CD4-positive, CD25-positive, alpha-beta regulatory T cell (primary cell): ENCODE results near the gene APOM. TPM values are rescaled to one million over a fixed set of nuclear protein-coding genes. Genes with fewer than 3 reads are reported as not detected.

Source experiments
- ATAC-seq, 2 donors: fragments of 150-1000 bp; cut with Tn5 transposase; one replicate each; pipeline ENCODE4 v1.10.0; 2021; ENCODE audit warnings: low read depth in 2 of 2, moderate number of reproducible peaks in 2 of 2, moderate library complexity in 1 of 2
- DNase-seq, 3 donors: peaks; one replicate each; pipeline versions ENCODE4 v3.0.0 to v3.0.0-alpha.2; 2012 to 2022; ENCODE audit warnings: mixed read lengths in 1 of 3
- H3K27ac ChIP-seq: one replicate; pipeline ENCODE4 v1.7.0; 2013; ENCODE audit warnings: mild to moderate bottlenecking, low read length; ENCODE audit not compliant: insufficient read depth, poor library complexity, severe bottlenecking
- H3K27me3 ChIP-seq: one replicate; pipeline ENCODE4 v1.7.0; 2013; ENCODE audit warnings: low read length; ENCODE audit not compliant: control insufficient read depth, insufficient read depth
- H3K36me3 ChIP-seq: one replicate; pipeline ENCODE4 v1.7.0; 2013; ENCODE audit warnings: mild to moderate bottlenecking, low read length, moderate library complexity; ENCODE audit not compliant: control insufficient read depth, insufficient read depth
- H3K4me1 ChIP-seq: 2 replicates; pipeline ENCODE4 v1.7.0; 2013; ENCODE audit warnings: mild to moderate bottlenecking, low read length; ENCODE audit not compliant: insufficient read depth, control insufficient read depth, poor library complexity, severe bottlenecking
- H3K4me3 ChIP-seq: one replicate; pipeline ENCODE4 v1.7.0; 2013; ENCODE audit warnings: low read depth, mild to moderate bottlenecking, low read length, moderate library complexity
- H3K9me3 ChIP-seq, 2 experiments: 1 replicate in 1 of 2; 2 replicates in 1 of 2; pipeline ENCODE4 v1.7.0; 2013; ENCODE audit warnings: low read length in 2 of 2, mild to moderate bottlenecking in 1 of 2, moderate library complexity in 1 of 2; ENCODE audit not compliant: control insufficient read depth in 2 of 2
- H3K27ac Mint-ChIP-seq, 3 donors: one replicate each; pipeline ENCODE4 v1.8.0; 2020 to 2022; ENCODE audit warnings: mild to moderate bottlenecking in 3 of 3, mixed read lengths in 3 of 3, moderate library complexity in 2 of 3
- H3K27me3 Mint-ChIP-seq: one replicate; pipeline ENCODE4 v1.8.0; 2022; ENCODE audit warnings: mild to moderate bottlenecking, mixed read lengths
- H3K36me3 Mint-ChIP-seq: one replicate; pipeline ENCODE4 v1.8.0; 2020; ENCODE audit warnings: mixed read lengths
- H3K4me1 Mint-ChIP-seq, 4 donors: one replicate each; pipeline ENCODE4 v1.8.0; 2020 to 2022; ENCODE audit warnings: mixed read lengths in 4 of 4, mild to moderate bottlenecking in 1 of 4
- H3K4me3 Mint-ChIP-seq, 4 donors: one replicate each; pipeline ENCODE4 v1.8.0; 2020 to 2022; ENCODE audit warnings: mild to moderate bottlenecking in 4 of 4, mixed read lengths in 4 of 4, moderate library complexity in 3 of 4
- H3K9me3 Mint-ChIP-seq, 7 donors: one replicate each; pipeline ENCODE4 v1.8.0; 2020 to 2022; ENCODE audit warnings: mixed read lengths in 7 of 7, mild to moderate bottlenecking in 3 of 7, moderate library complexity in 2 of 7
- polyA plus RNA-seq, 4 donors: library from polyadenylated mRNA; unstranded; fragments of 300-500 nt; fragmentation: Illumina TruSeq; gene quantifications; one replicate each; pipeline ENCODE4 v1.2.3, GENCODE V29; 2021
- total RNA-seq: library from RNA; stranded (reverse); gene quantifications from one replicate; pipeline ENCODE4 v1.2.3, GENCODE V29; 2022

Gene APOM
- total and polyA plus RNA-seq, 5 donors from 2014 or later = 1.7 to 4.1 (median 2.6) TPM

DNA sequence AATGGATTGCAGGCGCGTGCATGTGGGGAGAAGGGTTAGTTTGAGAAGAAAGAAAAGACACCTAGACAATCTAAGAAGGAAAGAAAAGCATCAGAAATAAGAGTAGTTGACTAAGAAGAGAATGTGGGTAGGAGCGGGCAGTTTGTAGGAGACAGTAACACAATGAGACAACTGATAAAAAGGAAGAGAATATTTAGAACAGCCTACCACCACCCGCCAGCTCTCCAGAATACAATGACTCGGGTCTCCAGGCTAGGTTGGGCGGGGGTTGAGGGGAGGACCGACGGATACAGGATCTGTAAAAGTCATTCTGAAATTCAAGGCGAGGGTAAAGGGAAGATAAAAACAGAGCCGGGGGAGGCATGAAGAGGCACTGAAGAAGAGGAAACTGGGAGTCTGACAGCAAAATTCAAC, 46.7 kb downstream of the APOM start:
- no peak for ATAC-seq
- DNase-seq = no peak
- Histone ChIP-seq H3K27ac (peak overlapping the region; percentile 98), H3K36me3 (peaks cover 13% of the 10 kb centered on the region), H3K27me3 (no peaks in the 10 kb centered on the region), H3K4me1 (peaks cover 32% of the 10 kb centered on the region), H3K9me3 (no peaks in the 10 kb centered on the region), H3K4me3 (peak overlapping the region; percentile 93)
- peak overlapping the region; percentile 84 to 100 (median 98) for H3K4me3 Mint-ChIP-seq
- no peaks in the 10 kb centered on the region for H3K9me3 Mint-ChIP-seq
- peaks cover 14% of the 10 kb centered on the region for H3K36me3 Mint-ChIP-seq
- H3K4me1 Mint-ChIP-seq = peaks cover 5 to 52% (median 37%) of the 10 kb centered on the region in 4 donors
- H3K27ac Mint-ChIP-seq = peak overlapping the region; percentile 98 to 99 (median 98)
- H3K27me3 Mint-ChIP-seq = peaks cover 6% of the 10 kb centered on the region

DNA sequence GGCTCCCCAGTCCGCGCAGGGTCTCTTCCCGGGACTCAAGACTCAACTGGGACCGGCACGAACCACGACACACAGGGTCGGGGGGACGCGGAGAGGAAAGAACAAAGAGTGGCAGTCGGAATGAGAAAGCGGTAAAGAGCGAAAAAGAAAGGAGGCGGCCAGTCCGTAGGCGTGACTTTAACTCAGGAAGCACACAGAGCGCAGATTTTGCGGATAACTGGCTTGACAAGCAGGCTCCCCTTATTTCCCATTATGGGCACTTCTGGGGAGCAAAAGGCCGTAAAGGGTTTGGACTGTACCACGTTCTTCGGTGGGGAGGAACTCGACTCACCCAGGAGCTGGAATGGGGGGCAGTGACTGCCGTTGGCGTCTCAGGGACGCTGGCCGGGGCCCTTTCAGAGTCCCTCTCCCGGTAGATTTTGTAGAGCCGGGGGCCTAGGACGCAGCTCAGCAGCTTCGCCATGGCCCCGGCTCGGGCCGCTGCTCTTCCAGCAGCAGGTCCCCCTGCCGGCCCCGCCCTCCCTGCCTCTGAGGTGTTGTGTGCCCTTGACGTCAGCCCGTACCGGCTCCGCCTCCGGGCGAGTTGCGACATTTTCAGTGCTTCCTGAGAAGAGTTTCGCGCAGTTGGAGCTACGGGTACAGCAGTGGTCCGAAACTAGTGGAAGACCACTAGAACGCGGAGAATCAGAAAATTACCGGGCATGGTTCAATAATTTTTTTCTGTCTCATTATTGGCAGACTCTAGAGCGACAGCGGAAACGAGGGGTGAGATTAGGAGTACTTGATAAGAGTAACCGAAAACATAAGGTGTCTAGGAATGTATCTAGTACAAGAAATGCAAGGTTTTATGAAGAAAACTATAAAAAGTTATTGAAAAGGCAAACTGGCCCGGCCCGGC, 47.4 kb downstream of the APOM start, which contains the start of gene ABHD16A:
TSS of gene ABHD16A (minus strand) at position 506 of the 898 bp plus-strand sequence. CDS start at position 463, 43 bp downstream.
- ATAC-seq (peak; percentile 94 to 97), DNase-seq (peak; percentile 95 to 99 (median 97))
- peak within 1 kb of the TSS; percentile 84 to 100 (median 98) for H3K4me3 Mint-ChIP-seq
- Histone ChIP-seq H3K9me3 (no peaks in the 10 kb centered on the region), H3K27me3 (no peaks in the 10 kb centered on the region), H3K4me1 (peaks cover 32% of the 10 kb centered on the region), H3K4me3 (peak within 1 kb of the TSS; percentile 93), H3K27ac (peak within 1 kb of the TSS; percentile 98), H3K36me3 (peaks cover 10% of the 10 kb centered on the region)
- H3K36me3 Mint-ChIP-seq = peaks cover 7% of the 10 kb centered on the region
- peaks cover under 1 to 45% (median 31%) of the 10 kb centered on the region in 4 donors for H3K4me1 Mint-ChIP-seq
- peaks cover 6% of the 10 kb centered on the region for H3K27me3 Mint-ChIP-seq
- peak within 1 kb of the TSS; percentile 98 to 99 (median 98) for H3K27ac Mint-ChIP-seq
- H3K9me3 Mint-ChIP-seq = no peaks in the 10 kb centered on the region

GRCh38 chr6:31705931-31706330, 50.2 kb downstream of the APOM start:
- no peaks in the 10 kb centered on the region for H3K27me3 ChIP-seq
- DNase-seq (no peak), ATAC-seq (no peak)
- H3K27me3 Mint-ChIP-seq = peaks cover 6% of the 10 kb centered on the region
- no peak overlapping the region for H3K4me3 Mint-ChIP-seq
- no peak overlapping the region for H3K27ac Mint-ChIP-seq
- peaks cover 4% of the 10 kb centered on the region for H3K36me3 ChIP-seq
- peaks cover 0 to 35% (median 25%) of the 10 kb centered on the region in 4 donors for H3K4me1 Mint-ChIP-seq
- no peaks in the 10 kb centered on the region for H3K9me3 Mint-ChIP-seq
- H3K4me3 ChIP-seq = no peak overlapping the region
- H3K9me3 ChIP-seq = no peaks in the 10 kb centered on the region
- H3K27ac ChIP-seq = no peak overlapping the region
- peaks cover 32% of the 10 kb centered on the region for H3K4me1 ChIP-seq
- peaks cover 3% of the 10 kb centered on the region for H3K36me3 Mint-ChIP-seq

DNA sequence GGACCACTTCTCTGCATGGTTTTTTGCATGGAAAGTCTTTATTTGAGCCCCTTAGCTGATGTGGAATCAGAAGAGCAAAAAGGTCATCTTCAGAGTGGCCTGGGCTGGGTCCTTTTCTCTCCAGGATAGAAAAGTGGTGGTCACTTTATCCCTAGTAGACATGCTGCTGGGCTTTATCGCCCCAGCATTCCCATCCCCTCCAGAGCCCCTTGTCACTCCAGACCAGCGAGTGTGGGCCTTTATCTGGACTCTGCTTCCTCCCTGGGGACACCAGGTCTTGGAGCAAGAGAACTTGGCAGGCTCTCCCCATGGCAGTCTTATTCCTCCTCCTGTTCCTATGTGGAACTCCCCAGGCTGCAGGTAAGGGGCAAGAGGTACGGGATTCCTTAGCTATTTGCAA, 50.9 kb downstream of the APOM start, which contains the start of gene LY6G6F:
TSS of gene LY6G6F (plus strand) at position 268 of the 400 bp plus-strand sequence. CDS start at position 309, 41 bp downstream.
- H3K27ac ChIP-seq = no peak within 1 kb of the TSS
- Mint-ChIP-seq H3K27ac (peak within 1 kb of the TSS in 1 of 3 donors; percentile 36), H3K9me3 (no peaks in the 10 kb centered on the region), H3K4me1 (peaks cover 0 to 33% (median 24%) of the 10 kb centered on the region in 4 donors), H3K4me3 (peak within 1 kb of the TSS in 1 of 4 donors; percentile 32), H3K27me3 (peaks cover 6% of the 10 kb centered on the region), H3K36me3 (no peaks in the 10 kb centered on the region)
- H3K4me1 ChIP-seq = peaks cover 31% of the 10 kb centered on the region
- no peaks in the 10 kb centered on the region for H3K36me3 ChIP-seq
- H3K4me3 ChIP-seq = no peak within 1 kb of the TSS
- no peak for DNase-seq
- H3K9me3 ChIP-seq = no peaks in the 10 kb centered on the region
- no peaks in the 10 kb centered on the region for H3K27me3 ChIP-seq
- no peak for ATAC-seq

DNA sequence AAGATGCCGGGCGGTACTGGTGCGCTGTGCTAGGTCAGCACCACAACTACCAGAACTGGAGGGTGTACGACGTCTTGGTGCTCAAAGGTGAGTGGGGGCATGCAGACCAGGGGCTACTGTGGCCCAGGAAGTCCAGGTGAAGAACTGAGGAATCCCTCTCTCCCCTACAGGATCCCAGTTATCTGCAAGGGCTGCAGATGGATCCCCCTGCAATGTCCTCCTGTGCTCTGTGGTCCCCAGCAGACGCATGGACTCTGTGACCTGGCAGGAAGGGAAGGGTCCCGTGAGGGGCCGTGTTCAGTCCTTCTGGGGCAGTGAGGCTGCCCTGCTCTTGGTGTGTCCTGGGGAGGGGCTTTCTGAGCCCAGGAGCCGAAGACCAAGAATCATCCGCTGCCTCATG, 52.0 kb downstream of the APOM start:
- Histone ChIP-seq H3K9me3 (no peaks in the 10 kb centered on the region), H3K4me3 (no peak overlapping the region), H3K27ac (no peak overlapping the region), H3K4me1 (peaks cover 20% of the 10 kb centered on the region), H3K36me3 (no peaks in the 10 kb centered on the region), H3K27me3 (no peaks in the 10 kb centered on the region)
- Mint-ChIP-seq H3K4me1 (peaks cover 0 to 29% (median 15%) of the 10 kb centered on the region in 4 donors), H3K9me3 (no peaks in the 10 kb centered on the region), H3K27ac (no peak overlapping the region), H3K36me3 (no peaks in the 10 kb centered on the region), H3K27me3 (peaks cover 6% of the 10 kb centered on the region), H3K4me3 (no peak overlapping the region)
- ATAC-seq (no peak), DNase-seq (no peak)

Other genes starting within 250 kb of the APOM start
Only the 30 nearest of the 37 such genes appear.
- 22.0 TPM for gene MICB, start 157.7 kb upstream of the APOM start, total RNA-seq
- gene MICB, start 157.7 kb upstream of the APOM start, polyA plus RNA-seq = 10 to 100 TPM in 3 of 4 donors, 1 to 10 TPM in 1; 7.8 to 13.7 (median 12.3) TPM
- gene MCCD1, start 126.9 kb upstream of the APOM start, total RNA-seq = not detected
- not detected for gene MCCD1, start 126.9 kb upstream of the APOM start, polyA plus RNA-seq
- gene DDX39B, start 113.9 kb upstream of the APOM start, total RNA-seq = 603 TPM
- gene DDX39B, start 113.9 kb upstream of the APOM start, polyA plus RNA-seq = 100 to 1,000 TPM; 105 to 116 (median 110) TPM
- 3.9 TPM for gene ATP6V1G2, start 109.3 kb upstream of the APOM start, total RNA-seq
- gene ATP6V1G2, start 109.3 kb upstream of the APOM start, polyA plus RNA-seq = 1 to 10 TPM; 1.1 to 1.8 (median 1.3) TPM
- gene NFKBIL1, start 108.3 kb upstream of the APOM start, total RNA-seq = 4.6 TPM
- 1 to 10 TPM; 4.7 to 9.4 (median 6.9) TPM for gene NFKBIL1, start 108.3 kb upstream of the APOM start, polyA plus RNA-seq
- 15.6 TPM for gene LTA, start 83.6 kb upstream of the APOM start, total RNA-seq
- 10 to 100 TPM; 12.8 to 20.0 (median 13.9) TPM for gene LTA, start 83.6 kb upstream of the APOM start, polyA plus RNA-seq
- gene TNF, start 80.3 kb upstream of the APOM start, total RNA-seq = 21.8 TPM
- gene TNF, start 80.3 kb upstream of the APOM start, polyA plus RNA-seq = 1 to 10 TPM in 3 of 4 donors, under 1 TPM in 1; 0.48 to 3.1 (median 2.2) TPM
- 493 TPM for gene LTB, start 73.5 kb upstream of the APOM start, total RNA-seq
- 1,000 to 10,000 TPM; 1,104 to 1,480 (median 1,402) TPM for gene LTB, start 73.5 kb upstream of the APOM start, polyA plus RNA-seq
- 12.9 TPM for gene LST1, start 69.6 kb upstream of the APOM start, total RNA-seq
- 10 to 100 TPM in 1 of 4 donors, 1 to 10 TPM in 3; 8.0 to 10.9 (median 8.7) TPM for gene LST1, start 69.6 kb upstream of the APOM start, polyA plus RNA-seq
- 8.6 TPM for gene NCR3, start 62.9 kb upstream of the APOM start, total RNA-seq
- gene NCR3, start 62.9 kb upstream of the APOM start, polyA plus RNA-seq = 10 to 100 TPM; 30.8 to 86.6 (median 39.2) TPM
- 9.9 TPM for gene AIF1, start 40.7 kb upstream of the APOM start, total RNA-seq
- 10 to 100 TPM in 3 of 4 donors, 1 to 10 TPM in 1; 6.5 to 38.8 (median 19.3) TPM for gene AIF1, start 40.7 kb upstream of the APOM start, polyA plus RNA-seq
- 214 TPM for gene PRRC2A, start 35.2 kb upstream of the APOM start, total RNA-seq
- 1 to 10 TPM; 2.8 to 5.0 (median 3.2) TPM for gene PRRC2A, start 35.2 kb upstream of the APOM start, polyA plus RNA-seq
- 213 TPM for gene BAG6, start 3.2 kb upstream of the APOM start, total RNA-seq
- gene BAG6, start 3.2 kb upstream of the APOM start, polyA plus RNA-seq = 10 to 100 TPM; 13.5 to 19.7 (median 18.0) TPM
- gene C6orf47, start 4.9 kb downstream of the APOM start, total RNA-seq = 18.8 TPM
- gene C6orf47, start 4.9 kb downstream of the APOM start, polyA plus RNA-seq = 10 to 100 TPM; 24.2 to 30.5 (median 27.1) TPM
- 9.8 TPM for gene GPANK1, start 9.1 kb downstream of the APOM start, total RNA-seq
- 10 to 100 TPM; 21.6 to 27.3 (median 25.2) TPM for gene GPANK1, start 9.1 kb downstream of the APOM start, polyA plus RNA-seq
- 141 TPM for gene CSNK2B, start 10.2 kb downstream of the APOM start, total RNA-seq
- gene CSNK2B, start 10.2 kb downstream of the APOM start, polyA plus RNA-seq = 100 to 1,000 TPM; 235 to 285 (median 261) TPM
- 38.8 TPM for gene LY6G5B, start 14.1 kb downstream of the APOM start, total RNA-seq
- not detected for gene LY6G5B, start 14.1 kb downstream of the APOM start, polyA plus RNA-seq
- 3.1 TPM for gene LY6G5C, start 25.2 kb downstream of the APOM start, total RNA-seq
- gene LY6G5C, start 25.2 kb downstream of the APOM start, polyA plus RNA-seq = 10 to 100 TPM in 3 of 4 donors, 1 to 10 TPM in 1; 7.4 to 19.9 (median 11.9) TPM
- 78.4 TPM for gene ABHD16A, start 47.4 kb downstream of the APOM start, total RNA-seq
- gene ABHD16A, start 47.4 kb downstream of the APOM start, polyA plus RNA-seq = 10 to 100 TPM; 33.4 to 43.2 (median 35.8) TPM
- gene LY6G6F, start 51.0 kb downstream of the APOM start, total RNA-seq = 1.5 TPM
- not detected for gene LY6G6F, start 51.0 kb downstream of the APOM start, polyA plus RNA-seq
- gene LY6G6D, start 59.5 kb downstream of the APOM start, total RNA-seq = not detected
- not detected for gene LY6G6D, start 59.5 kb downstream of the APOM start, polyA plus RNA-seq
- gene LY6G6C, start 65.9 kb downstream of the APOM start, total RNA-seq = not detected
- not detected for gene LY6G6C, start 65.9 kb downstream of the APOM start, polyA plus RNA-seq
- gene MPIG6B, start 67.5 kb downstream of the APOM start, total RNA-seq = 10.8 TPM
- under 1 TPM in 1 of 4 donors, not detected in 3; 0.43 TPM for gene MPIG6B, start 67.5 kb downstream of the APOM start, polyA plus RNA-seq
- 13.6 TPM for gene DDAH2, start 73.4 kb downstream of the APOM start, total RNA-seq
- gene DDAH2, start 73.4 kb downstream of the APOM start, polyA plus RNA-seq = 10 to 100 TPM; 16.0 to 19.8 (median 17.7) TPM
- 192 TPM for gene CLIC1, start 80.6 kb downstream of the APOM start, total RNA-seq
- 100 to 1,000 TPM; 481 to 771 (median 621) TPM for gene CLIC1, start 80.6 kb downstream of the APOM start, polyA plus RNA-seq
- 17.4 TPM for gene MSH5, start 84.1 kb downstream of the APOM start, total RNA-seq
- 1 to 10 TPM; 1.2 to 3.3 (median 1.3) TPM for gene MSH5, start 84.1 kb downstream of the APOM start, polyA plus RNA-seq
- gene SAPCD1, start 106.8 kb downstream of the APOM start, total RNA-seq = 2.3 TPM
- gene SAPCD1, start 106.8 kb downstream of the APOM start, polyA plus RNA-seq = not detected
- gene VWA7, start 121.4 kb downstream of the APOM start, total RNA-seq = 6.8 TPM
- 1 to 10 TPM in 3 of 4 donors, under 1 TPM in 1; 0.91 to 1.2 (median 1.2) TPM for gene VWA7, start 121.4 kb downstream of the APOM start, polyA plus RNA-seq
- 63.4 TPM for gene VARS1, start 139.9 kb downstream of the APOM start, total RNA-seq
- 10 to 100 TPM; 27.1 to 45.1 (median 29.9) TPM for gene VARS1, start 139.9 kb downstream of the APOM start, polyA plus RNA-seq
- 29.3 TPM for gene LSM2, start 151.1 kb downstream of the APOM start, total RNA-seq
- 100 to 1,000 TPM in 1 of 4 donors, 10 to 100 TPM in 3; 80.0 to 122 (median 87.5) TPM for gene LSM2, start 151.1 kb downstream of the APOM start, polyA plus RNA-seq